Breast epithelium (tissue), 3 donors: ENCODE results near the gene PCSK5.

Experiments used
- CTCF ChIP-seq, 3 donors: fragments of 450-650 bp; IDR thresholded peaks; one replicate each; pipeline ENCODE4 v1.5.1; 2016 to 2017; ENCODE audit warnings: antibody characterized with exemption in 3 of 3, mild to moderate bottlenecking in 3 of 3, moderate library complexity in 3 of 3
- POLR2AphosphoS5 ChIP-seq, 3 donors: sonication (generic); formaldehyde crosslinking; IDR thresholded peaks; one replicate each; pipeline ENCODE4 v1.6.1; 2017; ENCODE audit warnings: antibody characterized with exemption in 3 of 3

DNA sequence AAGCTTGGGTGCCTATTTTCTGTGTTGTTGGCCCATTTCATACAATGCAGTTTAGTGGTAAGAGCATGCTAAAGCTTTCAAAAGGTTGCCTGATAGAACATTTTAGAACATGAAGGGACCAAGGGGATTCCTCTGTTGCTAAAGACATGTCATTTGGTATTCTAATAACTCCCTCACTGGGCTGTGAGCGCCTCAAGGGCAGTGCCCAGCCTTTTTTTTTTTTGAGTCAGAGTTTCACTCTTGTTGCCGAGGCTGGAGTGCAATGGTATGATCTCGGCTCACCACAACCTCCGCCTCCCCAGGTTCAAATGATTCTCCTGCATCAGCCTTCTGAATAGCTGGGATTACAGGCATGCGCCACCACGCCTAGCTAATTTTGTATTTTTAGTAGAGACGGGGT, 77.1 kb downstream of the PCSK5 start:
- TF ChIP-seq CTCF (IDR thresholded peaks at IDR 0.05) (no peak), POLR2AphosphoS5 (IDR thresholded peaks at IDR 0.05) (no peak)
